Coronary artery (tissue), 2 donors: ENCODE results near the gene MAPRE2.
A peak's percentile ranks its signal among the peaks of the same experiment; 100 is the strongest.

ENCODE experiments used
- DNase-seq: peaks from one replicate; pipeline ENCODE4 v3.0.0-alpha.2; 2017; ENCODE audit warnings: low spot score
- H3K27ac ChIP-seq, 2 donors: fragments of 200-600 bp; sonication (generic); one replicate each; pipeline ENCODE4 v1.5.1; 2016 to 2019
- H3K4me3 ChIP-seq: fragments of 200-600 bp; sonication (generic); 2 replicates; pipeline ENCODE4 v1.5.1; 2016; ENCODE audit warnings: mild to moderate bottlenecking, moderate library complexity
- CTCF ChIP-seq: fragments of 200-600 bp; sonication (generic); IDR thresholded peaks from one replicate; pipeline ENCODE4 v1.5.1; 2019; ENCODE audit warnings: antibody characterized with exemption

The MAPRE2 gene

GRCh38 chr18:35032113-35032512 is 9.1 kb upstream of the MAPRE2 start:
- DNase-seq = no peak
- TF ChIP-seq CTCF = no peak
- Histone ChIP-seq H3K27ac (no peak overlapping the region), H3K4me3 (no peak overlapping the region)

- TF ChIP-seq CTCF = no peak
- no peak for DNase-seq
- Histone ChIP-seq H3K4me3 (no peak overlapping the region), H3K27ac (no peak overlapping the region)
Measured at GRCh38 chr18:35038029-35038428, 3.2 kb upstream of the MAPRE2 start.

GRCh38 chr18:35038881-35039491 is 2.2 kb upstream of the MAPRE2 start:
- Histone ChIP-seq H3K27ac (no peak overlapping the region), H3K4me3 (no peak overlapping the region)
- TF ChIP-seq CTCF = no peak
- DNase-seq = no peak

GRCh38 chr18:35040638-35040987 is 600 bp upstream of the MAPRE2 start:
- DNase-seq = no peak
- Histone ChIP-seq H3K27ac (peak overlapping the region; percentile 72 to 86), H3K4me3 (peak overlapping the region; percentile 81)
- no peak for TF ChIP-seq CTCF

GRCh38 chr18:35041815-35042387 is 688 bp downstream of the MAPRE2 start:
- no peak for DNase-seq
- peak overlapping the region; percentile 81 for H3K4me3 ChIP-seq
- peak overlapping the region; percentile 72 to 86 for H3K27ac ChIP-seq
- TF ChIP-seq CTCF = no peak

- peak overlapping the region; percentile 81 for H3K4me3 ChIP-seq
Measured at GRCh38 chr18:35042389-35043071, 1.3 kb downstream of the MAPRE2 start.

More at GRCh38 chr18:35042389-35043071, 1.3 kb downstream of the MAPRE2 start:
- no peak for TF ChIP-seq CTCF
- DNase-seq = no peak
- peak overlapping the region; percentile 72 to 86 for H3K27ac ChIP-seq
